ENCODE measurements around the gene IL36G.

Gene IL36G

DNA sequence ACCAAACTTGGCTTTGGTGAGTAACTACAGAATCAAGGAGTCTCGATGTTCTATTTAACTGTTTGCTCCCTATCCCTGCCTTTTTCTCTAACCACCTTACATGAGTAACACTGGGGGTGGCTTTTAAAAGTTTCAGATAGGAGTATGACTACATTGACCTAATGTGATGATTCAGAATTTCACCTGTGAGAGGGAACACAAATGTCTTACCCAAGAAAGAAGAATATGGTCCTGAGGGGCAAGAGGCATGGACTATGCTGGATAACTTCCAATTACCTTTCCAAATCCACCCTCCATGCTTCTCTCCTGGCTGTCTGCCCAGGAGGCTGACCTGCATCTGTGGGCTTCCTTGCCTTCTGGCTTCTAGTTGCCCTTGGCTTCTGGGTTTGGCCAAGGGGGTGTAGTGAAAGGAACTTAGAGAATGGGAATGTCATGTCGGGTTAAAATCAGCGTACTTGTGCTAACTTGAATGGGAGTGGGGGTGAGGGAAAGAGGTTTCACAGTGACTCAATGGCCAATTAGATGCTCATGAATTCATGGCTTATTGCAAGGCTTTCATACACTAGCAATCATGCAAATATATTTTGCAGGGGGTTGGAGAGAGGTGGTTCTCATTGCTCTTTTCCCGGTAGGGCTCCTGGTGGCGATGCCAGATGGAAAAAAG is 5.3 kb upstream of the IL36G start:
- DNase-seq (ENCODE audit: low spot score) = no peak

DNA sequence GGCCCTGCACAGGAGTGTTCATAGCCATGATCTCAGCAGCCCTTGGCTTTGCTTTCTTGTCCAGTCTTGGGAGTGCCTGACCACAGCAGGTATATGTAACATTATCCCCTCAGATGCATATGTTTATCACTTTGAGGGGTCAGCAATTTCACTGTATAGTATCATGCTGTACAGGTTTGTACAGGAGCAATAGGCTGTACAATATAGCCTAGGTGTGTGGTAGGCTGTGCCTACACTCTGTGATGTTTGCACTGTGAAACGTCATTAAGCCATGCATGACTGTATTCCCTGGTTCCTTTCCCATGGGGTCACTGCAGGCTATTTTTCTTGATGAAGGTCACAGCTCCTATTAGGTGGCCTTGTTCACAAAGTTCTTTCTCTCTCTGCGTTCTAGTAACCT is 4.7 kb upstream of the IL36G start:
- no peak for DNase-seq (ENCODE audit: low spot score)

GRCh38 chr2:112979731-112980130 is 1.9 kb downstream of the IL36G start:
- DNase-seq (ENCODE audit: low spot score) = no peak

GRCh38 chr2:112980537-112980936 is 2.7 kb downstream of the IL36G start:
- no peak for DNase-seq (ENCODE audit: low spot score)

GRCh38 chr2:112985090-112985489 is 7.3 kb downstream of the IL36G start:
- DNase-seq (ENCODE audit: low spot score) = no peak

GRCh38 chr2:112989611-112990010 is 11.8 kb downstream of the IL36G start:
- no peak for DNase-seq (ENCODE audit: low spot score)

DNA sequence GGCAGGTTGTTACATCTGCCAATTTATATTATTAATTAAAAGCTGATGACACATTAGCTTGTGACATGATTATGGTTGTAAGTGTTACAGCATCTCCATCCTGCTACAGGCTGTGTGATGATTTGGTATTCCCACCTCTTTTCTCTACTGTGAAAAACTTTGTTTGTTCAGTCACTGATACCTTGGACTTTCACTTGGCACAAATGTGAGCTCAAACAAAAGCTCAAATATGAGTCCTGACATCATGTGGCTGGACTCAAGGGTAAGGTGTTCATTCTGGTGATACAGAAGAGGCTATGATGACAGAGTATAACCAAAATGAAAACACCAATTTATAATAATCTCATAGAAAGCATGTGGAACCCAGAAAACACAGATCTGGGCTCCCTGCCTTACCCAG is 16.0 kb downstream of the IL36G start:
- no peak for DNase-seq (ENCODE audit: low spot score)

GRCh38 chr2:112994648-112995047 is 16.8 kb downstream of the IL36G start:
- no peak for DNase-seq (ENCODE audit: low spot score)

DNA sequence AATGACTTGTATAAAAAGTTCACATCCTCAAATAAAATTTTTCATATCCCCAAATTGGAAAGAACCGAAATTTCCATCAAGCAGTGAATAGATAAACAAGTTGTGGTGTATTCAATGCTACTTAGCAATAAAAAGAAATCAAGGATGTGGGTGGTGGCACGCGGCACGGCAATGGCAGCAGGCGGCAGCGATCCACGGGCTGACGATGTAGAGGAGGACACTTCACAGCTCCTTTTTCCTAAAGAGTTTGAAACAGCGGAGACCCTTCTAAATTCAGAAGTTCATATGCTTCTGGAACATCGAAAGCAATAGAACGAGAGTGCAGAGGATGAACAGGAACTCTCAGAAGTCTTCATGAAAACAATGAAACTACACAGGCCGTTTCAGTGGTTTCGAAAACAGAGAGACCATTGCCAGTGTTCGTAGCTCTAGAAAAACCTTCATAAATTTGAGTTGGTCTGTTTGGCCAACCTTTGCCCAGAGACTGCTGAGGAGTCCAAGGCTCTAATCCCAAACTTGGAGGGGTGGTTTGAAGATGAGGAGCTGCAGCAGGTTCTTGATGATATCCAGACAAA is 17.6 kb downstream of the IL36G start:
- no peak for DNase-seq (ENCODE audit: low spot score)

GRCh38 chr2:112996635-112997034 is 18.8 kb downstream of the IL36G start:
- no peak for DNase-seq (ENCODE audit: low spot score)

DNA sequence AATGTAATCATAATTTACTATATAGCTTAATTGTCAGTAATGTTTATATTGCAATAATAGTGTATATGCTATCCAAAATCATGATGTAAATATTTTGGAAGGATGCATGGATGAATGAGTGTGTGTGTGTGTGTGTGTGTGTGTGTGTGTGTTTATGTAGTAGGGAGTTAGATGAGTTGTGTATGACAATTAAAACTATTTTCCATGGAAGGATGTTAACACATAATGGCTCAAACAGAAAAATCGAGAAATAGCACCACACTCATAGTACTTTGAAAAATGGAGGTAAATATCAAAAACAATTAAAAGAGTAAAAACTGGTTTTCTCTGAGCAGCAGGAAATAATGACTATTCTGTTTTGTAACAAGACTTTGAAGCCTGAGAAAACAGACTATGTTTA is 19.3 kb downstream of the IL36G start:
- no peak for DNase-seq (ENCODE audit: low spot score)

GRCh38 chr2:113000436-113000835 is 22.6 kb downstream of the IL36G start:
- no peak for DNase-seq (ENCODE audit: low spot score)

DNA sequence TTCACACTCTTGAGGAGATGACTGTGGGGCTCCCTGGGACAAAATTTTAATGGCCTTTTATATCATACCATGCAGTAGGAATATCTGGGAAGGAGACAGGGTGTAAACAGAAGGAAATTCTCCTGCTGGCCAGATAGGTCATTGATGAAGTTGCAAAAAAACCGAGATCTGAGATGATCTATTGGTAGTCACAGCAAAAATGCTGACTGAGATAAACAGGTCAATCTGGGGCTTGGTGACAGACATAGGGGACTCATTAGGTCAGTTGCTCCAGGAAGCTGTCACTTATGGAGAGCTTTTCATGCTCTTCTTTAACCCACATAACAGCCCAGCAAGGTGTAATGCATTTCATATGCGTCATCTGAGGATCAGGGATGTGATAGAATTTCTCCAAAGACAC is 24.9 kb downstream of the IL36G start:
- no peak for DNase-seq (ENCODE audit: low spot score)

GRCh38 chr2:113005030-113005509 is 27.3 kb downstream of the IL36G start, which contains the start of gene IL36A:
IL36A (plus strand) TSS chr2:113005459; CDS start chr2:113005872, 413 bp downstream.
- no peak for DNase-seq (ENCODE audit: low spot score)

- DNase-seq (ENCODE audit: low spot score) = no peak
Observed at GRCh38 chr2:113007250-113007649, 29.4 kb downstream of the IL36G start.

DNA sequence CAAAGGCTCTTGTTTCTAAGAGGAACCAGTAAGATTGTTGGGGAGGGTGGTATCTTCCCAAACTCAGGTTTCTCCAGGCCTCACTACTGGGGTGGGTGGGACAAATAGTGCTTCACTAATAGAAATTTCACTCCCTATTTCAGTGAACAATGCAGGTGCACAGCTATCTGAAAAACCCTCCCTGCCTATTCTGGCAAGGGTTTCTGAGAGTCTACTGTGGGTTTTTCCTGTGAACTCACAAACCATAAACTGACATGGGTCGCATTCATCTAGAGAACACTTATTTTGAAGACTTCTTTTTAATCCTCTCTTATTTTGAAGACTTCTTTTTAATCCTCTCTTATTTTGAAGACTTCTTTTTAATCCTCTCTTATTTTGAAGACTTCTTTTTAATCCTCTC is 31.8 kb downstream of the IL36G start:
- no peak for DNase-seq (ENCODE audit: low spot score)

- no peak for DNase-seq (ENCODE audit: low spot score)
Observed at GRCh38 chr2:113010088-113010487, 32.3 kb downstream of the IL36G start.

GRCh38 chr2:113011108-113011507 is 33.3 kb downstream of the IL36G start:
- DNase-seq (ENCODE audit: low spot score) = no peak

GRCh38 chr2:113012436-113013335 is 34.9 kb downstream of the IL36G start:
- DNase-seq (ENCODE audit: low spot score) = no peak

DNA sequence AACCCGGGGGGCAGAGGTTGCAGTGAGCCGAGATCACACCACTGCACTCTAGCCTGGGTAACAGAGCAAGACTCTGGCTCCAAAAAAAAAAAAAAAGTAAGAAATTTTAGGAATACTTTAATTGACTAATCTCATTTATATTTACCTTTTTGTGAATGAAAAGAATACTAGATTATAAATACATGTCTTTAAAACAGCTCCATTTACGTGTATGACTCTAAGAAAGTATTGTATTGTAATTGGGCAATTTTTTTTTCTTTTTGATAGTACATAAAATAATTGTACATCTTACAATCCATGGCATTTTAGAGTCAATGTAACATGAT is 35.5 kb downstream of the IL36G start:
- DNase-seq (ENCODE audit: low spot score) = no peak

- no peak for DNase-seq (ENCODE audit: low spot score)
Observed at GRCh38 chr2:113014067-113014466, 36.3 kb downstream of the IL36G start.

- DNase-seq (ENCODE audit: low spot score) = no peak
Observed at GRCh38 chr2:113015042-113015441, 37.2 kb downstream of the IL36G start.

GRCh38 chr2:113015655-113016054 is 37.8 kb downstream of the IL36G start:
- no peak for DNase-seq (ENCODE audit: low spot score)
